GM13976 (cell line): ENCODE measurements around the gene ARHGAP28.

Source experiments
- DNase-seq: peaks from one replicate; pipeline ENCODE4 v3.0.0; 2012; ENCODE audit warnings: low spot score
- in situ Hi-C: fragments of 300-500 bp; cut with MboI; formaldehyde crosslinking; loops from one replicate; pipeline ENCODE4 v1.12.0; 2022; ENCODE audit warnings: low sequenced_read_pairs, mixed read lengths, inconsistent platforms; ENCODE audit not compliant: unreplicated experiment
- TF ChIP-seq, protein P1 (sequence below): IDR thresholded peaks from 2 replicates; pipeline ENCODE4 v1.5.1; 2012; ENCODE audit warnings: borderline replicate concordance, mild to moderate bottlenecking; ENCODE audit not compliant: insufficient read depth; ENCODE audit errors: extremely low read depth, missing control alignments, control extremely low read depth

Gene ARHGAP28

GRCh38 chr18:6785001-6785400 is 55.5 kb downstream of the ARHGAP28 start:
- no peak for DNase-seq
- TF ChIP-seq, protein P1, sequence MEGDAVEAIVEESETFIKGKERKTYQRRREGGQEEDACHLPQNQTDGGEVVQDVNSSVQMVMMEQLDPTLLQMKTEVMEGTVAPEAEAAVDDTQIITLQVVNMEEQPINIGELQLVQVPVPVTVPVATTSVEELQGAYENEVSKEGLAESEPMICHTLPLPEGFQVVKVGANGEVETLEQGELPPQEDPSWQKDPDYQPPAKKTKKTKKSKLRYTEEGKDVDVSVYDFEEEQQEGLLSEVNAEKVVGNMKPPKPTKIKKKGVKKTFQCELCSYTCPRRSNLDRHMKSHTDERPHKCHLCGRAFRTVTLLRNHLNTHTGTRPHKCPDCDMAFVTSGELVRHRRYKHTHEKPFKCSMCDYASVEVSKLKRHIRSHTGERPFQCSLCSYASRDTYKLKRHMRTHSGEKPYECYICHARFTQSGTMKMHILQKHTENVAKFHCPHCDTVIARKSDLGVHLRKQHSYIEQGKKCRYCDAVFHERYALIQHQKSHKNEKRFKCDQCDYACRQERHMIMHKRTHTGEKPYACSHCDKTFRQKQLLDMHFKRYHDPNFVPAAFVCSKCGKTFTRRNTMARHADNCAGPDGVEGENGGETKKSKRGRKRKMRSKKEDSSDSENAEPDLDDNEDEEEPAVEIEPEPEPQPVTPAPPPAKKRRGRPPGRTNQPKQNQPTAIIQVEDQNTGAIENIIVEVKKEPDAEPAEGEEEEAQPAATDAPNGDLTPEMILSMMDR = no peak
- in situ Hi-C loops = no loop called here

- in situ Hi-C loops = no loop called here
- no peak for DNase-seq
These were observed 55.9 kb downstream of the ARHGAP28 start for GRCh38 chr18:6785411-6785810.

DNA sequence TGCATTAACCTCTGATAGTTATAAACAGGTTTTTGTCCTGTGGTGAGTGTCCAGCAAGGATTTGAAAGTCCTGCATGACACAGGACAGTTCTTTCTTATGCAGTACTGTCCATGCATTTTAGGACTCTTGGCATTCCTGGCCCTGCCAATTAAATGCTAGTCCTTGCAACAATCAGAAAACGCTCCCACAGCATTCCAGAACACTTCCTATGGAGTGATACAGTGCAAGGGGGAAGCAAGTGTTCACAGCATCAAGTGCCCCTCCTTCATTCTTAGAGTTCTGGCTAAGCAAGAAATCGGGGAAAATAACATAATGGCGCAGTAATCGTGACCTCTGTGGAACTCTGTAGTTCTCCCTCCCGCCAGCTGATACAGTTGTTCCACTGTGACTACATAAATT is 62.9 kb downstream of the ARHGAP28 start:
- DNase-seq = no peak
- TF ChIP-seq, protein P1 = no peak
- in situ Hi-C loops = no loop called here

More at GRCh38 chr18:6785411-6785810, 55.9 kb downstream of the ARHGAP28 start:
- TF ChIP-seq, protein P1 = no peak

GRCh38 chr18:6793455-6793854 is 63.9 kb downstream of the ARHGAP28 start:
- TF ChIP-seq, protein P1 = no peak
- no peak for DNase-seq
- in situ Hi-C loops = no loop called here

DNA sequence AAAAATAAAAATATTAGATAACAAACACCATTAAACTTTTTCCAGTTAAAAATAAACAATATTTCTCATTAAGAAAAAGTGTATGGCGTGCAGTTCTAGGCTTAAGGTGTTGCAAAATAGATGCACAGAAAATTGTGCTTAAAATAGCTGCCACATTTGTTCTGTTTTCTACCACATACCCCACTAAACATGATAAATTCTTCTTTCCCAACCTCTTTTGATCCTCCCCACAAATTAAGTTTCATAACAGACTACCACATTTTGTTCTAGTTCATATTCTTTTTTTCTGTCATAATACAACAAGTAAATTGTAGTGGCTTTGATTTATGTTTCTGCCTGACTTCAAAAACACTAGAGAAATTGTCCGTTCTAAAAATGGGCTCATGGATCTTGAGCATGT is 64.5 kb downstream of the ARHGAP28 start:
- TF ChIP-seq, protein P1 = no peak
- in situ Hi-C loops = no loop called here

GRCh38 chr18:6795307-6795706 is 65.8 kb downstream of the ARHGAP28 start:
- TF ChIP-seq, protein P1 = no peak

More for the DNA sequence above, 64.5 kb downstream of the ARHGAP28 start:
- no peak for DNase-seq

DNA sequence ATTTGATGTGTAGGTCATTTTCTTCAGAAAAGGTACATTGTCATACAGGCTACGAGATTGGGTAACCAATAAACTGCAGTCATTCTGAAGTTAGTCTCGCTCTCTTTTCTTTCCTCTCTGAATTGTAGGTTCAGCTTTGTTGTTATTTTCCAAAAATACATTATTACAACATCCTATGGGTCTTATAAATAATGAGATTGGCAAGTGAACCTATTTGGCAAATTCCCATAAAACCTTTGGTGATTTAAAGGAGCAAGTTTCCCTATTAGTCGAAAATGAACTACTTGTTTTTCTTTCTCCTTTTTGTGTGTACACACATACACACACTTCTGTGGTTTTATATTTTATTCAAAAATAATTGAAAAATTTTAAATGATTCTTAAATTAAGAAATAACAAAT is 67.0 kb downstream of the ARHGAP28 start:
- no peak for DNase-seq
- TF ChIP-seq, protein P1 = no peak
- in situ Hi-C loops = no loop called here

More at GRCh38 chr18:6795307-6795706, 65.8 kb downstream of the ARHGAP28 start:
- in situ Hi-C loops = no loop called here
- no peak for DNase-seq
